ENCODE results near the gene RIPOR2.

DNA sequence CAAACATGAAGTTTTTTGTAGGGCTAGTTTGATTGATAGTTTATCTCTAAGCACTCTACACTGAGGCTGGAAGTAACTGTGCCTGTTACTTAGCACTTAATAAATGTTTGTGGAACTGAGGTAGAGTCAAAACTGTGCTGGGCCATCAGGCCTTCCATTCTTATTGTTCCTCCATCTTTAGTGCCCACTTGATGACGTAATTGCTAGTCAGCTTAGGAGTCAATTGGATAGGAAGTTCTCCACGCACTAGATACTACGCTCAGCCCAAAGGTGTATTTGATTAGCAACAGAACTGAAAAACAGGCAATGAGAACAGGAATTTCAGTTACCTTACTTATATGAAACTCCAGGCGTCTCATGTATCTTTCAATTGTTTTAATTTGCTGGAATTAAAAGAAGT is 67.0 kb downstream of the RIPOR2 start:
- TF ChIP-seq POLR2A (IDR thresholded peaks at IDR 0.05): no peak
- TF ChIP-seq, protein P1, sequence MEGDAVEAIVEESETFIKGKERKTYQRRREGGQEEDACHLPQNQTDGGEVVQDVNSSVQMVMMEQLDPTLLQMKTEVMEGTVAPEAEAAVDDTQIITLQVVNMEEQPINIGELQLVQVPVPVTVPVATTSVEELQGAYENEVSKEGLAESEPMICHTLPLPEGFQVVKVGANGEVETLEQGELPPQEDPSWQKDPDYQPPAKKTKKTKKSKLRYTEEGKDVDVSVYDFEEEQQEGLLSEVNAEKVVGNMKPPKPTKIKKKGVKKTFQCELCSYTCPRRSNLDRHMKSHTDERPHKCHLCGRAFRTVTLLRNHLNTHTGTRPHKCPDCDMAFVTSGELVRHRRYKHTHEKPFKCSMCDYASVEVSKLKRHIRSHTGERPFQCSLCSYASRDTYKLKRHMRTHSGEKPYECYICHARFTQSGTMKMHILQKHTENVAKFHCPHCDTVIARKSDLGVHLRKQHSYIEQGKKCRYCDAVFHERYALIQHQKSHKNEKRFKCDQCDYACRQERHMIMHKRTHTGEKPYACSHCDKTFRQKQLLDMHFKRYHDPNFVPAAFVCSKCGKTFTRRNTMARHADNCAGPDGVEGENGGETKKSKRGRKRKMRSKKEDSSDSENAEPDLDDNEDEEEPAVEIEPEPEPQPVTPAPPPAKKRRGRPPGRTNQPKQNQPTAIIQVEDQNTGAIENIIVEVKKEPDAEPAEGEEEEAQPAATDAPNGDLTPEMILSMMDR (IDR thresholded peaks at IDR 0.05): no peak

Data from Peyer's patch (tissue), 4 donors.